ENCODE results near the gene LCAT. TPM values are rescaled to one million over a fixed set of nuclear protein-coding genes. Genes with fewer than 3 reads are reported as not detected.

Gene LCAT
- total and polyA plus RNA-seq, 3 experiments from 2014 or later, result 0.74 to 12.8 (median 12.7) TPM

DNA sequence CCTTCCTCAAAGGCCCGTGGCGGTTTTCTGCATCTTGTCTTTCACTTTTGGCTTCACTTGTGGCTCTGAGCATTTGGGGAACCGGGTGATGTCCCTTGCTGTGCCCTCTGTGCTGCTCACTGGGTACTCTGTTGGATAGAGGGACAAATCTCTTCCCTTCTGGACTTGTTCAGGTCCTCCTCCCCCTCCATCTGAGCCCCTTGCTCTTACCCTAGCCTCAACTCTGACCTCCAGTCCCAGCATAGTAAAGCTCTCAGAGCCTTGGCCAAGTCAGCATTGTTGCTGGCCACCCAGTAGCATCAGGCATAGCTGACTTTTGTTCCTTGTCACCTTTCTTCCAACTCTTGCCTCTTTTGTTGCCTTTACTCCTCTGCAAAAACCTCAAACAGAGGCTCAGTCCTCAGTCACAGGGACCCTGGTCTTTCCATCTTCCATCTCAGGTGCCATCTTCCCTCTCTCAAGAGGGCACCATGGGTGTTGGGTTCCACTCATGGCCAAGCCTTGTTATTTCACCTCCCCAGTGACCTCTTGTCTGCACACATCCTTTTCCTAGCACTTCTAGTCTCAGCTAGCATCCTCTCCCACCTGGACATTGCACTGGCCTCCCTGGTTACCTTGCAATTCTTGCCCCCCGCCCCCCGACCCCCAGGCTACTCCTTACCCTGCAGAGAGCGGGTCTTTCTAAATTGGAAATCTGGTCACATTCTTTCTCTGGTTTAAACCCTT, 6.9 kb downstream of the LCAT start:
- ChIA-PET POLR2A (interaction anchor here (0.9 to 3.1 kb wide), 4 partner anchors 64 to 148 kb away, joined by 3 to 18 read pairs (median 8); partner anchors contain the start of genes EDC4, NFATC3, RANBP10 and TSNAXIP1), CTCF (interaction anchor here (1.3 to 3.1 kb wide), 3 partner anchors 104 to 416 kb away, joined by 3 to 8 read pairs (median 4); no protein-coding TSS in a partner anchor)
- Histone ChIP-seq H3K4me1 (ENCODE audit: insufficient read depth, low read length) (peaks cover 50% of the 10 kb centered on the region), H3K27me3 (ENCODE audit: insufficient read depth, low read length, poor library complexity, severe bottlenecking) (no peaks in the 10 kb centered on the region), H3K36me3 (ENCODE audit: insufficient read depth, low read length) (peaks cover 19% of the 10 kb centered on the region), H3K4me3 (ENCODE audit: low read length) (peak overlapping the region; percentile 97), H3K27ac (ENCODE audit: low read depth, low read length) (peak overlapping the region; percentile 87), H3K9me3 (ENCODE audit: low read length) (no peaks in the 10 kb centered on the region)
- Mint-ChIP-seq H3K4me3 (peak overlapping the region; percentile 100), H3K4me1 (peaks cover 37 to 60% (median 42%) of the 10 kb centered on the region in 3 donors), H3K27me3 (peaks cover 0 to 3% of the 10 kb centered on the region in 2 donors), H3K9me3 (no peaks in the 10 kb centered on the region), H3K36me3 (peaks cover 0 to 45% (median 4%) of the 10 kb centered on the region in 3 donors), H3K27ac (peak overlapping the region; percentile 96 to 99 (median 98))
- DNase-seq, result peak; percentile 63 to 87 (median 81)

GRCh38 chr16:67936124-67936879, 7.6 kb downstream of the LCAT start, which contains the start of gene PSMB10:
TSS of gene PSMB10 (minus strand) at chr16:67936850. CDS start at chr16:67936749, 101 bp downstream.
- no peaks in the 10 kb centered on the region for H3K9me3 Mint-ChIP-seq

DNA sequence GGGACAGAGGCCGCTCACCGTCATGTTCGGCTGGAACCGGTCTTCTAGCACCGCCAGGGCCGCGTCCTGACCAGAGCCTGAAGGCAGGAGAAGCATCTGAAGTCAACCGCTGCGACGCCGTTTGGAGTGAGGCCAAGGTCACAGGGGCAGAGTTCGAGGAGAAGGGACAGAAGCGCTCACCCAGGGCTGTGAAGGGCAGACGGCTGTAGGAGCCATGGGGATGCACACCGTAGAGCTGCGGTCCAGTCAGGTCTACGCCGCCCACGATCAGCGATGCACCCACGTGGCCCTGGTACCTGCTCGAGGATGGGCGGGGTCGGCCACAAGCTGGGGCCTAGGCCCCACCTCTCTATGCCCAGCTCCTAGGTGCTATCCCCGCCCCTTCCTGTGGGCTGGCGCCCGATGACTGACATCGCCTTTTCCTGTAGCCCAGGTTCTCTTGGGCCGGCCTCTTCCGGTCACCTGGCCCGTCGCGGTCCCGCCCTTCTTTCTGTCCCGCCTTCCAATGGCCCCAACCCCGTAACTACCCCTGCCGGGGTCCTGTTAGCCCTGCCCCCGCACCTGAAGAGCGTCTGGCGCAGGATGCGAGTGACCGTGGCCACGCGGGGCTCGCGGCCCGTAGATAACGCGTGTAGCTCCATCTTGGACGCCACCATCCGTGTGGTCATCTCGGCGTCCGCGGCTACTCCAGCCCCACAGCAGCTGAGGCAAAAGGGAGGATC, 8.4 kb downstream of the LCAT start:
- Mint-ChIP-seq H3K9me3 (no peaks in the 10 kb centered on the region), H3K4me3 (peak overlapping the region; percentile 100), H3K27me3 (peaks cover 0 to 3% of the 10 kb centered on the region in 2 donors), H3K27ac (peak overlapping the region; percentile 96 to 99 (median 98)), H3K4me1 (peaks cover 34 to 54% (median 34%) of the 10 kb centered on the region in 3 donors), H3K36me3 (peaks cover 0 to 54% (median 4%) of the 10 kb centered on the region in 3 donors)
- CTCF ChIA-PET, result interaction anchor here (0.9 to 3.1 kb wide), 12 partner anchors 13 to 415 kb away, joined by 3 to 8 read pairs (median 4); partner anchors contain the start of genes DDX28, DUS2 and EDC4
- no peaks in the 10 kb centered on the region for H3K9me3 ChIP-seq (ENCODE audit: low read length)
- peaks cover 19% of the 10 kb centered on the region for H3K36me3 ChIP-seq (ENCODE audit: insufficient read depth, low read length)
- no peaks in the 10 kb centered on the region for H3K27me3 ChIP-seq (ENCODE audit: insufficient read depth, low read length, poor library complexity, severe bottlenecking)
- peaks cover 39% of the 10 kb centered on the region for H3K4me1 ChIP-seq (ENCODE audit: insufficient read depth, low read length)
- peak overlapping the region; percentile 97 for H3K4me3 ChIP-seq (ENCODE audit: low read length)
- peak overlapping the region; percentile 87 for H3K27ac ChIP-seq (ENCODE audit: low read depth, low read length)
- DNase-seq, result peak; percentile 90 to 97 (median 95)
- POLR2A ChIA-PET, result interaction anchor here (0.5 to 3.1 kb wide), 17 partner anchors 31 to 900 kb away, joined by 3 to 18 read pairs (median 4); partner anchors contain the start of genes DDX28, DPEP2, DUS2 and GFOD2

More at GRCh38 chr16:67936124-67936879, 7.6 kb downstream of the LCAT start, which contains the start of gene PSMB10:
- Mint-ChIP-seq H3K36me3 (peaks cover 0 to 50% (median 4%) of the 10 kb centered on the region in 3 donors), H3K4me3 (peak within 1 kb of the TSS; percentile 100), H3K27ac (peak within 1 kb of the TSS; percentile 96 to 99 (median 98)), H3K4me1 (peaks cover 35 to 55% (median 36%) of the 10 kb centered on the region in 3 donors), H3K27me3 (peaks cover 0 to 3% of the 10 kb centered on the region in 2 donors)
- Histone ChIP-seq H3K27ac (ENCODE audit: low read depth, low read length) (peak within 1 kb of the TSS; percentile 87), H3K4me3 (ENCODE audit: low read length) (peak within 1 kb of the TSS; percentile 97), H3K36me3 (ENCODE audit: insufficient read depth, low read length) (peaks cover 19% of the 10 kb centered on the region), H3K9me3 (ENCODE audit: low read length) (no peaks in the 10 kb centered on the region), H3K27me3 (ENCODE audit: insufficient read depth, low read length, poor library complexity, severe bottlenecking) (no peaks in the 10 kb centered on the region), H3K4me1 (ENCODE audit: insufficient read depth, low read length) (peaks cover 43% of the 10 kb centered on the region)
- CTCF ChIA-PET, result interaction anchor here (0.9 to 3.1 kb wide), 13 partner anchors 13 to 416 kb away, joined by 3 to 8 read pairs (median 4); partner anchors contain the start of genes DDX28, DUS2 and EDC4
- POLR2A ChIA-PET, result interaction anchor here (0.5 to 3.1 kb wide), 17 partner anchors 30 to 901 kb away, joined by 3 to 18 read pairs (median 4); partner anchors contain the start of genes DDX28, DPEP2, DUS2 and EDC4
- peak in 3 of 5 donors; percentile 16 to 65 (median 18) for DNase-seq

DNA sequence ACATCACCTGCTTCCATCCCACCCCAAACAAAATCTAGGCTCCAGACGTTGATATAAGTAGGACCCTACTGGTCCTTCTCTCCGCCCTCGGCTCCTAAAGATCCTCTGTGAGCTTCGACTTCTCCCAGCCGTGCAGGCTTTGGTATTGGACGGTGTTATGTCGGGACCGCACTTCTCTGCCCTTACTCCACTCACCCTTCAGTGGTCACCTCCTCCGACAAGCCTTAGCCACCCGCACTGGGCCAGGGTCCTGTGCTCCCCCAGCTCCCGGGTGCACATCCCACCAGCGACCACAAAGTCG, 8.9 kb downstream of the LCAT start:
- CTCF ChIA-PET, result interaction anchor here (0.9 to 3.1 kb wide), 10 partner anchors 12 to 414 kb away, joined by 3 to 8 read pairs (median 4); partner anchors contain the start of genes DDX28, DUS2 and EDC4
- peak overlapping the region; percentile 87 for H3K27ac ChIP-seq (ENCODE audit: low read depth, low read length)
- DNase-seq, result no peak
- Mint-ChIP-seq H3K27ac (peak overlapping the region; percentile 96 to 99 (median 98)), H3K36me3 (peaks cover 0 to 59% (median 4%) of the 10 kb centered on the region in 3 donors), H3K4me3 (peak overlapping the region; percentile 100), H3K27me3 (peaks cover 0 to 3% of the 10 kb centered on the region in 2 donors), H3K4me1 (peaks cover 28 to 49% (median 29%) of the 10 kb centered on the region in 3 donors), H3K9me3 (no peaks in the 10 kb centered on the region)
- POLR2A ChIA-PET, result interaction anchor here (0.7 to 3.1 kb wide), 13 partner anchors 32 to 372 kb away, joined by 3 to 18 read pairs (median 6); partner anchors contain the start of genes DDX28, DPEP2, DUS2 and GFOD2
- no peaks in the 10 kb centered on the region for H3K9me3 ChIP-seq (ENCODE audit: low read length)
- no peaks in the 10 kb centered on the region for H3K27me3 ChIP-seq (ENCODE audit: insufficient read depth, low read length, poor library complexity, severe bottlenecking)
- H3K4me3 ChIP-seq (ENCODE audit: low read length), result peak overlapping the region; percentile 97
- peaks cover 25% of the 10 kb centered on the region for H3K36me3 ChIP-seq (ENCODE audit: insufficient read depth, low read length)
- peaks cover 34% of the 10 kb centered on the region for H3K4me1 ChIP-seq (ENCODE audit: insufficient read depth, low read length)

DNA sequence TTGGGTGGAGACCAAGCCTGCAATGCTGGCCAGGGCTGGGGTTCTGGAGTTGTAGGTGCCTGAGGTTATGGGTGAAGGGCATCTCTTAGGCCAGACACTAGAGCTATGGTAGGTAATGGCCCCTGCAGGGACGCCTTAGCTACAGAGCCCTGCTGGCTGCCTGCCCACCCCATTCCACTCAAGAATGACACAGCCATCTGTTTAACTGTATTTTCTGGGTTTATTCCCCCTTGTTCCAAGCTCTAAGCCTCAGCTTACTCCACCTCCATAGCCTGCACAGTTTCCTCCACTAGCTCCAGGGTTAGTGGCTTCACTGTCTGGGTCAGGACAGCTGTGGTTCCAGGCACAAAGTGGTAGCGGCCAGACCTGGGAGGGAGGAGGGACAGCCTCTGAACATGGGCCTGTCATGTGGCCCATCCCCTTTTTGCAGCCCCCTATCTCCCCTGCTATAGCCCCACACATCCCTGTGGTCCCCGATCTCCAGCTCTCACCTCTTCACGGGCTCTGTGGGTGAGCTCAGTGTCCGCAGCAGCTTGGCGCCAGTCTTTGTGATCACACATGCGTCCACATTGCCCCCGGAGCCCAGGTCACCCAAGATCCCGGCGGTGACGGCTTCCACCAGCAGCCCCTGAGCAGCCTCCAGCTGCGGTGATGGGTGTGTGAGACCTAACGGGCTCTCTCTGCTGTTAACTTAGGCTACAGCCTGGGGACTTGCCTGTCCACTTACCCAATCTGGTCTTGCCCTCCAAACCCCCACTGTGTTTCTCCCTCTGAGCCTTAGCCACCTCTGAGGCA, 9.4 kb downstream of the LCAT start:
- POLR2A ChIA-PET, result interaction anchor here (0.8 to 3.1 kb wide), 4 partner anchors 32 to 150 kb away, joined by 3 to 18 read pairs (median 8); partner anchors contain the start of gene NFATC3
- H3K4me3 Mint-ChIP-seq, result peak overlapping the region in 6 of 7 donors; percentile 43 to 100 (median 100)

DNA sequence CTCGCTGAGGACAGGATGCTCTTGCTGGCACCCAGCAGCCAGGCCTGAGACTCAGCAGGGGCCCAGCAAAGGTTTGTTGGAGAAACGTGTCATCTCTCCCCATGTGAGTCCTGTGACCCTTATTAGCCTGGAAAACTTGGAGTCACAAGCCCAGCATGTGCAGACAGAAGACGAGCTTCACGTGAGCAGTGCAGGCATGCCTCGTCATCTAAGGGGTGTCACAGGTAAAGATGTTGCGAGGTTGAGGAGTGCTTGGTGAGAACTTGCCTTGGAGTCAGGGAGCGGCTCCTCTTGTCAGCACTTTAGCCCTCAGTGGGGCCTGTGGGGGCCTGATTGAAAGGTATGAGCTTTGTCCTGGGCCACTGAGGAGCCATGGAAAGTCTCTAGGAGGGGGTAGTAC, 10.1 kb downstream of the LCAT start:
- no peak for DNase-seq
- Mint-ChIP-seq H3K36me3 (peaks cover 0 to 65% (median 4%) of the 10 kb centered on the region in 3 donors), H3K27ac (peak overlapping the region in 6 of 8 donors; percentile 35 to 98 (median 82)), H3K4me1 (peaks cover 25 to 39% (median 25%) of the 10 kb centered on the region in 3 donors), H3K9me3 (no peaks in the 10 kb centered on the region), H3K27me3 (peaks cover 0 to 3% of the 10 kb centered on the region in 2 donors), H3K4me3 (peak overlapping the region in 1 of 7 donors; percentile 68)
- H3K27ac ChIP-seq (ENCODE audit: low read depth, low read length), result no peak overlapping the region
- POLR2A ChIA-PET, result interaction anchor here (0.8 kb wide), 1 partner anchor 43 kb away, joined by 3 read pairs; no protein-coding TSS in a partner anchor
- H3K27me3 ChIP-seq (ENCODE audit: insufficient read depth, low read length, poor library complexity, severe bottlenecking), result no peaks in the 10 kb centered on the region
- H3K4me1 ChIP-seq (ENCODE audit: insufficient read depth, low read length), result peaks cover 25% of the 10 kb centered on the region
- CTCF ChIA-PET, result interaction anchor here (0.6 to 2.4 kb wide), 3 partner anchors 117 to 707 kb away, joined by 3 to 7 read pairs (median 5); partner anchors contain the start of gene TMEM208
- H3K4me3 ChIP-seq (ENCODE audit: low read length), result no peak overlapping the region
- peaks cover 32% of the 10 kb centered on the region for H3K36me3 ChIP-seq (ENCODE audit: insufficient read depth, low read length)
- H3K9me3 ChIP-seq (ENCODE audit: low read length), result no peaks in the 10 kb centered on the region

More for the DNA sequence above, 9.4 kb downstream of the LCAT start:
- Mint-ChIP-seq H3K36me3 (peaks cover 0 to 64% (median 4%) of the 10 kb centered on the region in 3 donors), H3K4me1 (peaks cover 25 to 44% (median 25%) of the 10 kb centered on the region in 3 donors), H3K27me3 (peaks cover 0 to 3% of the 10 kb centered on the region in 2 donors), H3K27ac (peak overlapping the region; percentile 96 to 99 (median 98)), H3K9me3 (no peaks in the 10 kb centered on the region)
- Histone ChIP-seq H3K9me3 (ENCODE audit: low read length) (no peaks in the 10 kb centered on the region), H3K36me3 (ENCODE audit: insufficient read depth, low read length) (peaks cover 30% of the 10 kb centered on the region), H3K4me1 (ENCODE audit: insufficient read depth, low read length) (peaks cover 29% of the 10 kb centered on the region), H3K27me3 (ENCODE audit: insufficient read depth, low read length, poor library complexity, severe bottlenecking) (no peaks in the 10 kb centered on the region), H3K27ac (ENCODE audit: low read depth, low read length) (peak overlapping the region; percentile 87), H3K4me3 (ENCODE audit: low read length) (peak overlapping the region; percentile 97)
- CTCF ChIA-PET, result interaction anchor here (0.6 to 3.1 kb wide), 6 partner anchors 51 to 708 kb away, joined by 3 to 8 read pairs (median 4); partner anchors contain the start of genes DDX28, DUS2 and TMEM208
- DNase-seq, result no peak

All from CD8-positive, alpha-beta memory T cell (primary cell).